ENCODE measurements around the gene ZNF189. TPM values are rescaled to one million over a fixed set of nuclear protein-coding genes. Genes with fewer than 3 reads are reported as not detected.

Gene ZNF189
- total and polyA plus RNA-seq, 2 of the 4 experiments (the other 2 are of a cell fraction) = 5.9 to 19.9 TPM

DNA sequence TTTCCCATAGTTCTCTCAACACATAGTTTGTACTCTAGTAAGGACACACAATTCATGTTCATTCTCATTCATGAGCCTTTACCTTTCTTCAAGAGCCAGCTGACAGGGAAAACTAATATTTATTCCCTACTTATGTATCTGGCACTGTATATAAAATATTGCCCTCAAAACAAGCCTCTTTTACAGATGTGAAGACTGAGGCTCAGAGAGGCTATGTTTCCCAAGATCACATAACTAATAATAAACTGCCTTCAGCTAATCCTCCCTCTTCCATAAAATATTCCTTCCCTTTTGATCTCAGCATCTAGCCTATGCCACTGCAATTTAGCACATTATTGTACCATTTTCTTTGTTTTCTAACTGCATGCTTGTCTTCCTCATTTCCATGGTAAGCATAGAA is 18.7 kb downstream of the ZNF189 start:
- Histone ChIP-seq H2BK15ac (ENCODE audit: low read depth, low read length) (no peak overlapping the region), H3K36me3 (ENCODE audit: control insufficient read depth, insufficient read depth, low read length) (no peaks in the 10 kb centered on the region), H2AK5ac (ENCODE audit: low read depth, low read length) (no peak overlapping the region), H4K8ac (ENCODE audit: low read depth in 2 of 2, low read length in 2 of 2) (no peak overlapping the region), H3K9me3 (ENCODE audit: control insufficient read depth, insufficient read depth, low read length) (peaks cover 18% of the 10 kb centered on the region), H3K18ac (ENCODE audit: low read depth, low read length) (no peak overlapping the region), H3K9ac (ENCODE audit: low read depth, low read length) (no peak overlapping the region), H3K79me1 (ENCODE audit: low read depth in 1 of 2, low read length in 2 of 2) (no peaks in the 10 kb centered on the region), H4K91ac (ENCODE audit: insufficient read depth, low read depth, low read length) (no peak overlapping the region), H3K56ac (ENCODE audit: extremely low read depth, insufficient read depth, low read length) (no peak overlapping the region), H3K4ac (ENCODE audit: low read depth, low read length) (no peak overlapping the region), H4K5ac (ENCODE audit: low read depth, low read length) (no peak overlapping the region), H3K4me1 (ENCODE audit: control insufficient read depth, insufficient read depth, low read length) (no peaks in the 10 kb centered on the region), H2AK9ac (replicated peaks; ENCODE audit: low read depth, low read length, poor library complexity) (no peak overlapping the region), H2BK5ac (ENCODE audit: low read depth, low read length, poor library complexity, severe bottlenecking) (no peak overlapping the region), H3K4me2 (ENCODE audit: low read depth, low read length) (no peak overlapping the region), H3K4me3 (ENCODE audit: insufficient read depth, low read depth, low read length) (no peak overlapping the region), H2AFZ (replicated peaks; ENCODE audit: low read length, poor library complexity) (no peak overlapping the region), H2BK120ac (ENCODE audit: low read depth, low read length) (no peak overlapping the region), H3K27ac (ENCODE audit: insufficient read depth, low read length) (no peak overlapping the region), H3K14ac (replicated peaks; ENCODE audit: low read depth, low read length) (no peak overlapping the region), H3K27me3 (ENCODE audit: control insufficient read depth, insufficient read depth, low read length) (no peaks in the 10 kb centered on the region), H2BK20ac (ENCODE audit: low read depth, low read length) (no peak overlapping the region), H3K9me1 (ENCODE audit: insufficient read depth, low read length) (no peaks in the 10 kb centered on the region), H3K23ac (ENCODE audit: low read depth, low read length) (no peak overlapping the region), H4K20me1 (ENCODE audit: insufficient read depth, low read length) (no peaks in the 10 kb centered on the region)
- in situ Hi-C loops (cut with MboI; ENCODE audit: low sequenced_read_pairs) (no loop called here), dilution Hi-C loops (cut with HindIII; ENCODE audit: low sequenced_read_pairs, unreplicated experiment) (no loop called here), intact Hi-C loops (cut with micrococcal nuclease) (no loop called here)
- no TSS peak for BruUV-seq (replicated peaks)
- ChIA-PET POLR2A (ENCODE audit: unreplicated experiment) (no interaction called here), CTCF (no interaction called here)
- DNase-seq = no peak
- no peak for ATAC-seq (ENCODE audit: low read depth)
- TF ChIP-seq POLR2A (IDR thresholded peaks at IDR 0.05; ENCODE audit: low read depth, low read length) (no peak), USF2 (IDR thresholded peaks at IDR 0.05; ENCODE audit: low read depth, low read length) (no peak), RAD21 (IDR thresholded peaks at IDR 0.05; ENCODE audit: low read length) (no peak), BHLHE40 (IDR thresholded peaks at IDR 0.05; ENCODE audit: low read depth, low read length) (no peak), MAZ (IDR thresholded peaks at IDR 0.05; ENCODE audit: borderline replicate concordance, low read depth, low read length) (no peak), CHD1 (IDR thresholded peaks at IDR 0.05; ENCODE audit: low read depth, low read length) (no peak), RFX5 (IDR thresholded peaks at IDR 0.05; ENCODE audit: low read depth, low read length) (no peak), SMC3 (IDR thresholded peaks at IDR 0.05; ENCODE audit: low read depth, low read length) (no peak), RCOR1 (IDR thresholded peaks at IDR 0.05; ENCODE audit: insufficient replicate concordance, low read length) (no peak), MAFK (IDR thresholded peaks at IDR 0.05; ENCODE audit: low read depth, low read length) (no peak), CEBPB (IDR thresholded peaks at IDR 0.05; ENCODE audit: low read depth, low read length) (no peak), MXI1 (IDR thresholded peaks at IDR 0.05; ENCODE audit: borderline replicate concordance, low read depth, low read length) (no peak), FOS (IDR thresholded peaks at IDR 0.05; ENCODE audit: low read depth, low read length) (no peak)
- TF ChIP-seq, protein P1, sequence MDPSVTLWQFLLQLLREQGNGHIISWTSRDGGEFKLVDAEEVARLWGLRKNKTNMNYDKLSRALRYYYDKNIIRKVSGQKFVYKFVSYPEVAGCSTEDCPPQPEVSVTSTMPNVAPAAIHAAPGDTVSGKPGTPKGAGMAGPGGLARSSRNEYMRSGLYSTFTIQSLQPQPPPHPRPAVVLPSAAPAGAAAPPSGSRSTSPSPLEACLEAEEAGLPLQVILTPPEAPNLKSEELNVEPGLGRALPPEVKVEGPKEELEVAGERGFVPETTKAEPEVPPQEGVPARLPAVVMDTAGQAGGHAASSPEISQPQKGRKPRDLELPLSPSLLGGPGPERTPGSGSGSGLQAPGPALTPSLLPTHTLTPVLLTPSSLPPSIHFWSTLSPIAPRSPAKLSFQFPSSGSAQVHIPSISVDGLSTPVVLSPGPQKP (IDR thresholded peaks at IDR 0.05; ENCODE audit: borderline replicate concordance, low read depth, low read length) = no peak
- TF ChIP-seq, protein P2, sequence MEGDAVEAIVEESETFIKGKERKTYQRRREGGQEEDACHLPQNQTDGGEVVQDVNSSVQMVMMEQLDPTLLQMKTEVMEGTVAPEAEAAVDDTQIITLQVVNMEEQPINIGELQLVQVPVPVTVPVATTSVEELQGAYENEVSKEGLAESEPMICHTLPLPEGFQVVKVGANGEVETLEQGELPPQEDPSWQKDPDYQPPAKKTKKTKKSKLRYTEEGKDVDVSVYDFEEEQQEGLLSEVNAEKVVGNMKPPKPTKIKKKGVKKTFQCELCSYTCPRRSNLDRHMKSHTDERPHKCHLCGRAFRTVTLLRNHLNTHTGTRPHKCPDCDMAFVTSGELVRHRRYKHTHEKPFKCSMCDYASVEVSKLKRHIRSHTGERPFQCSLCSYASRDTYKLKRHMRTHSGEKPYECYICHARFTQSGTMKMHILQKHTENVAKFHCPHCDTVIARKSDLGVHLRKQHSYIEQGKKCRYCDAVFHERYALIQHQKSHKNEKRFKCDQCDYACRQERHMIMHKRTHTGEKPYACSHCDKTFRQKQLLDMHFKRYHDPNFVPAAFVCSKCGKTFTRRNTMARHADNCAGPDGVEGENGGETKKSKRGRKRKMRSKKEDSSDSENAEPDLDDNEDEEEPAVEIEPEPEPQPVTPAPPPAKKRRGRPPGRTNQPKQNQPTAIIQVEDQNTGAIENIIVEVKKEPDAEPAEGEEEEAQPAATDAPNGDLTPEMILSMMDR (conservative IDR thresholded peaks at IDR 0.05; ENCODE audit: low read depth, low read length) = no peak

Measured in IMR-90 (cell line).